Panc1 (cell line): ENCODE results near the gene CC2D1A. TPM values are rescaled to one million over a fixed set of nuclear protein-coding genes. Genes with fewer than 3 reads are reported as not detected.
A peak's percentile ranks its signal among the peaks of the same experiment; 100 is the strongest.

Experiments used
- ATAC-seq: fragments of 200-7000 bp; cut with Tn5 transposase; 2 replicates; pipeline ENCODE4 v1.9.1; 2020; ENCODE audit warnings: mild to moderate bottlenecking, moderate library complexity
- BruUV-seq: library from RNA; stranded (reverse); fragments of 400-500 nt; replicated peaks from 2 replicates; lab custom pipeline; 2021; lab: Mats Ljungman, UMichigan
- CTCF ChIA-PET: fragments of 300-600 bp; sonication (Branson Sonifier 250); formaldehyde crosslinking; loops from one replicate; lab custom pipeline; 2022; ENCODE audit warnings: antibody characterized with exemption; lab: Charles Lee
- POLR2A ChIA-PET: fragments of 300-600 bp; sonication (Branson Sonifier 250); formaldehyde crosslinking; loops from one replicate; lab custom pipeline; 2022; ENCODE audit warnings: antibody characterized with exemption; lab: Charles Lee
- DNase-seq: peaks from one replicate; pipeline ENCODE4 v3.0.0-alpha.2; 2010; ENCODE audit warnings: low read depth, low spot score
- H3K27ac ChIP-seq: 2 replicates; pipeline ENCODE4 v1.5.1; 2011; ENCODE audit warnings: mild to moderate bottlenecking, low read length, inconsistent platforms
- H3K27me3 ChIP-seq: fragments of 200-500 bp; sonication (Bioruptor generic); 2 replicates; pipeline ENCODE4 v1.6.0; 2014; ENCODE audit warnings: low read length, inconsistent platforms; ENCODE audit not compliant: control insufficient read depth, insufficient read depth
- H3K36me3 ChIP-seq: fragments of 200-500 bp; sonication (Bioruptor generic); 2 replicates; pipeline ENCODE4 v1.5.1; 2014; ENCODE audit warnings: inconsistent platforms, mild to moderate bottlenecking, low read length, moderate library complexity; ENCODE audit not compliant: control insufficient read depth, insufficient read depth
- H3K4me1 ChIP-seq: 2 replicates; pipeline ENCODE4 v1.5.1; 2011; ENCODE audit warnings: inconsistent platforms, mild to moderate bottlenecking, low read length, moderate library complexity; ENCODE audit not compliant: control insufficient read depth, insufficient read depth
- H3K4me3 ChIP-seq, 2 experiments: 2 replicates each; pipeline ENCODE4 v1.5.1; 2011 to 2012; ENCODE audit warnings: low read depth in 2 of 2, low read length in 2 of 2, mild to moderate bottlenecking in 2 of 2, inconsistent platforms in 1 of 2, moderate library complexity in 1 of 2
- H3K9me3 ChIP-seq: fragments of 200-500 bp; sonication (Bioruptor generic); 2 replicates; pipeline ENCODE4 v1.5.1; 2014; ENCODE audit warnings: low read depth, mild to moderate bottlenecking, inconsistent platforms, low read length, moderate library complexity; ENCODE audit not compliant: control insufficient read depth, insufficient read depth
- POLR2AphosphoS5 ChIP-seq: IDR thresholded peaks from 2 replicates; pipeline ENCODE4 v1.6.1; 2012; ENCODE audit warnings: mild to moderate bottlenecking, low read depth, low read length, moderate library complexity
- SIN3A ChIP-seq: IDR thresholded peaks from 2 replicates; pipeline ENCODE4 v1.6.1; 2012; ENCODE audit warnings: low read depth, mild to moderate bottlenecking, low read length, moderate library complexity, borderline replicate concordance; ENCODE audit not compliant: insufficient read depth
- TCF7L2 ChIP-seq: IDR thresholded peaks from 2 replicates; pipeline ENCODE4 v1.6.1; 2011; ENCODE audit warnings: mild to moderate bottlenecking, low read depth, low read length, inconsistent platforms
- in situ Hi-C: cut with HindIII; loops from 2 replicates; pipeline ENCODE4 v1.10.0; 2016; ENCODE audit warnings: low sequenced_read_pairs, low pct_unique_long_range_greater_than_20kb
- intact Hi-C: fragments of 100-400 bp; cut with micrococcal nuclease; formaldehyde crosslinking; loops from one replicate; pipeline ENCODE4 v1.10.0; 2022; ENCODE audit not compliant: unreplicated experiment
- total RNA-seq: library from RNA; stranded (reverse); gene quantifications from one replicate; pipeline ENCODE4 v1.2.1, GENCODE V29; 2021; ENCODE audit not compliant: unreplicated experiment
- TF ChIP-seq, protein P1 (sequence below): fragments of 450-650 bp; IDR thresholded peaks from 2 replicates; pipeline ENCODE4 v1.5.1; 2017; ENCODE audit warnings: mild to moderate bottlenecking
- TF ChIP-seq, protein P2 (sequence below), 2 experiments: IDR thresholded peaks; 2 replicates each; pipeline ENCODE4 v1.6.1; 2011 to 2012; ENCODE audit warnings: low read depth in 2 of 2, control low read depth in 1 of 2, low read length in 1 of 2, mild to moderate bottlenecking in 1 of 2, moderate library complexity in 1 of 2; ENCODE audit not compliant: insufficient read depth in 1 of 2

The CC2D1A gene
- total RNA-seq, 1 experiment from 2014 or later = 28.0 TPM

DNA sequence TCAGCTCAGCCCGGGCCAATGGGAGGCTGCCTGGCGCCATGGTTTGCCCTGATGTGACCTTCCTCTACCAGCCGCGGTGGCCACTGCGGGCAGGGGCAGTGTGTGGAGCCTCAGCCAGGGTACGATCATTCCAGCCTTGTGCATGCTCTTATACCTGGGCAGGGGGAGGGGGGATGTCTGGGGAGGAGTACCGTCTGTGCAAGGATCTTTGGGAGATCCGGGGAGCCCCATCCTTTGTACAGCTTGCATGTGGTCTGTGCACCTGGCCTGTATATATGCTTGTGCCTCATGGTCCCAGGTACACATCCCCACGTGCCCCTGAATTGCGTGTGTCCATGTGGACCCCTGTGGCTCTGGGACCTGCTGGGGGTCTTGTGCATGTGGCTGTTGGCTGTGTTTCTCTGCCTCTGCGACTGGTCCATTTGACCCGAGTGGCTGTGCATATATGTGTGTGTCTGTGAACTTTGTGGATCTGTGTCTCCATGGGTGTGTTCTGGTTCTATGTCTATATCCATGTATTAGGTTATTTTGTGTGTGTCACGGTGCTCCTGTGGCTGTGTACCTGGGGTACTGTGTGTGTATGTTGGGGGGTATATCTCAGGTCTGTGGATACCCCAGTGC lies 41.8 kb upstream of the CC2D1A start:
- 0 out of 2 replicates have a peak, but pooled peaks have one; percentile 7 for ATAC-seq
- H3K9me3 ChIP-seq = no peaks in the 10 kb centered on the region
- ChIA-PET CTCF (interaction anchor here (2.4 kb wide), 1 partner anchor 28 kb away, joined by 13 read pairs; no protein-coding TSS in a partner anchor), POLR2A (no interaction called here)
- no peak overlapping the region for H3K27ac ChIP-seq
- H3K36me3 ChIP-seq = no peaks in the 10 kb centered on the region
- DNase-seq = no peak
- H3K4me1 ChIP-seq = peaks cover 12% of the 10 kb centered on the region
- no peaks in the 10 kb centered on the region for H3K27me3 ChIP-seq
- in situ Hi-C loops (no loop called here), intact Hi-C loops (loop anchor here (5.0 kb wide), 1 partner anchor 77 kb away; no protein-coding TSS in a partner anchor)
- TF ChIP-seq, protein P1, sequence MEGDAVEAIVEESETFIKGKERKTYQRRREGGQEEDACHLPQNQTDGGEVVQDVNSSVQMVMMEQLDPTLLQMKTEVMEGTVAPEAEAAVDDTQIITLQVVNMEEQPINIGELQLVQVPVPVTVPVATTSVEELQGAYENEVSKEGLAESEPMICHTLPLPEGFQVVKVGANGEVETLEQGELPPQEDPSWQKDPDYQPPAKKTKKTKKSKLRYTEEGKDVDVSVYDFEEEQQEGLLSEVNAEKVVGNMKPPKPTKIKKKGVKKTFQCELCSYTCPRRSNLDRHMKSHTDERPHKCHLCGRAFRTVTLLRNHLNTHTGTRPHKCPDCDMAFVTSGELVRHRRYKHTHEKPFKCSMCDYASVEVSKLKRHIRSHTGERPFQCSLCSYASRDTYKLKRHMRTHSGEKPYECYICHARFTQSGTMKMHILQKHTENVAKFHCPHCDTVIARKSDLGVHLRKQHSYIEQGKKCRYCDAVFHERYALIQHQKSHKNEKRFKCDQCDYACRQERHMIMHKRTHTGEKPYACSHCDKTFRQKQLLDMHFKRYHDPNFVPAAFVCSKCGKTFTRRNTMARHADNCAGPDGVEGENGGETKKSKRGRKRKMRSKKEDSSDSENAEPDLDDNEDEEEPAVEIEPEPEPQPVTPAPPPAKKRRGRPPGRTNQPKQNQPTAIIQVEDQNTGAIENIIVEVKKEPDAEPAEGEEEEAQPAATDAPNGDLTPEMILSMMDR = no peak
- no TSS peak for BruUV-seq
- H3K4me3 ChIP-seq = 0 out of 4 replicates have a peak overlapping the region, but pooled peaks of 1 of the 2 experiments have one; percentile 14

DNA sequence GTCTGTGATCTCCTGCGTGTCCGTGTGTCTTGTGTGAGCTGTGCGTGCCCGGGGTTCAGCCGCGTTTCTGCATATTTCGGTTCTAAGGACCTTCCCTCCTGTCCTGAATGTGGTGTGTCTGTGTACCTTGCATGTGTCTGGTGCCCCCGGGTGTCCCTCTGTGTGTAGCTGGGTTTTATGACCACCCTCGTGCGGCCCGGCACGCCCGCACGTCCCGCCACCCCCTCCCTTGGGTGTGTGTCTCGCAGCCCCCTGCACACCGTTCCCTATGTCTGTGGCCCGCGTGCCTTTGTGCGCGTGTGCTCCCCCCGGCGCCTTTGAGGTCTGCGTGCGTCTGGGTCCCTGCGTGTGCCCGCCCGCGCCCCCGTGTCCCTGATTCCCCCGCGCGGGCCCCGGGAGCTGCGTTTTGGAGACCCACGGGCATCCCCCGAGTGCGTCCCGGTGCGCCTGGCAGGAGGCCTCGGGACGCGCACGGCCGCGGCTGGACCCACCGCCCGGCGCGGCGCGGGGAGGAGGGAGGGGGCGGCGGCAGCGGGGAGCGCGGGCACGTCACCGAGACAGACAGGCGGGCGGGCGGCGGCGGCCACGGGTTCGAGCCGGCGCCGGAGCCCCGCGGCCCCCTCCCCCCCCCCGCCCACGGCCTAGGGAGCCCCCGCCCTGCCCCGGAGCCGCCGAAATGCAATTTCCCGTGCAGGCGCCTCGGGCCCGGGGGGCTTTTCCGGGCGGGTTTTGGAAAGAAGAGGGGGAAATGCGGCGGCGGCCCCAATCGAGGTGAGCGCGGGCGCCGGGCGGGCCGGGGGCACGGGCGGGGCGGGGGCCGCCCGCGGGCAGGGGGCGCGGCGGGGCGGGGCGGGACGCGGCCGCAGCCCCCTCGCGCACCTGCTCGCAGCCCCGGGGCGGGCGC lies 41.1 kb upstream of the CC2D1A start:
- no peak for TF ChIP-seq SIN3A
- no peak for TF ChIP-seq TCF7L2
- TF ChIP-seq, protein P2, sequence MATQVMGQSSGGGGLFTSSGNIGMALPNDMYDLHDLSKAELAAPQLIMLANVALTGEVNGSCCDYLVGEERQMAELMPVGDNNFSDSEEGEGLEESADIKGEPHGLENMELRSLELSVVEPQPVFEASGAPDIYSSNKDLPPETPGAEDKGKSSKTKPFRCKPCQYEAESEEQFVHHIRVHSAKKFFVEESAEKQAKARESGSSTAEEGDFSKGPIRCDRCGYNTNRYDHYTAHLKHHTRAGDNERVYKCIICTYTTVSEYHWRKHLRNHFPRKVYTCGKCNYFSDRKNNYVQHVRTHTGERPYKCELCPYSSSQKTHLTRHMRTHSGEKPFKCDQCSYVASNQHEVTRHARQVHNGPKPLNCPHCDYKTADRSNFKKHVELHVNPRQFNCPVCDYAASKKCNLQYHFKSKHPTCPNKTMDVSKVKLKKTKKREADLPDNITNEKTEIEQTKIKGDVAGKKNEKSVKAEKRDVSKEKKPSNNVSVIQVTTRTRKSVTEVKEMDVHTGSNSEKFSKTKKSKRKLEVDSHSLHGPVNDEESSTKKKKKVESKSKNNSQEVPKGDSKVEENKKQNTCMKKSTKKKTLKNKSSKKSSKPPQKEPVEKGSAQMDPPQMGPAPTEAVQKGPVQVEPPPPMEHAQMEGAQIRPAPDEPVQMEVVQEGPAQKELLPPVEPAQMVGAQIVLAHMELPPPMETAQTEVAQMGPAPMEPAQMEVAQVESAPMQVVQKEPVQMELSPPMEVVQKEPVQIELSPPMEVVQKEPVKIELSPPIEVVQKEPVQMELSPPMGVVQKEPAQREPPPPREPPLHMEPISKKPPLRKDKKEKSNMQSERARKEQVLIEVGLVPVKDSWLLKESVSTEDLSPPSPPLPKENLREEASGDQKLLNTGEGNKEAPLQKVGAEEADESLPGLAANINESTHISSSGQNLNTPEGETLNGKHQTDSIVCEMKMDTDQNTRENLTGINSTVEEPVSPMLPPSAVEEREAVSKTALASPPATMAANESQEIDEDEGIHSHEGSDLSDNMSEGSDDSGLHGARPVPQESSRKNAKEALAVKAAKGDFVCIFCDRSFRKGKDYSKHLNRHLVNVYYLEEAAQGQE (IDR thresholded peaks at IDR 0.05; ENCODE audit: insufficient read depth in 1 of 2, low read depth in 2 of 2, low read length in 1 of 2) = no peak
- TF ChIP-seq, protein P1 = no peak
- no peak for TF ChIP-seq POLR2AphosphoS5
- in situ Hi-C loops = no loop called here

More for the DNA sequence above, 41.1 kb upstream of the CC2D1A start:
- H3K4me3 ChIP-seq = peak overlapping the region; percentile 40 to 41
- ATAC-seq (no peak; the same call in 1 of the 2 replicates), DNase-seq (no peak)
- H3K36me3 ChIP-seq = no peaks in the 10 kb centered on the region
- ChIA-PET CTCF (no interaction called here), POLR2A (no interaction called here)
- intact Hi-C loops = loop anchor here (5.0 kb wide), 1 partner anchor 78 kb away; no protein-coding TSS in a partner anchor
- BruUV-seq = no TSS peak
- H3K27me3 ChIP-seq = no peaks in the 10 kb centered on the region
- H3K9me3 ChIP-seq = no peaks in the 10 kb centered on the region
- peaks cover 12% of the 10 kb centered on the region for H3K4me1 ChIP-seq
- no peak overlapping the region for H3K27ac ChIP-seq
